Stimulated activated CD4-positive, alpha-beta T cell treated with anti-CD3 and anti-CD28 coated beads, Interleukin-4, amount 100 ng/mL, for 4 hours (primary cell): Measurements from ENCODE around the gene FAM117A.
A peak's percentile ranks its signal among the peaks of the same experiment; 100 is the strongest.

Experiments
- DNase-seq, 2 experiments: peaks; one replicate each; pipeline ENCODE4 v3.0.0-alpha.2; 2020

FAM117A gene

GRCh38 chr17:49763735-49764558, at the start of gene FAM117A:
Gene FAM117A (minus strand): TSS chr17:49764131. CDS start chr17:49764087, 44 bp downstream.
- peak; percentile 85 to 98 for DNase-seq

- DNase-seq, result no peak
Measured at GRCh38 chr17:49809056-49809455, 45.1 kb upstream of the FAM117A start.

GRCh38 chr17:49798738-49799137, 34.8 kb upstream of the FAM117A start:
- DNase-seq, result no peak

GRCh38 chr17:49798182-49798581, 34.3 kb upstream of the FAM117A start:
- DNase-seq, result no peak

GRCh38 chr17:49795372-49795771, 31.4 kb upstream of the FAM117A start:
- no peak for DNase-seq

GRCh38 chr17:49793309-49793708, 29.4 kb upstream of the FAM117A start:
- no peak for DNase-seq

GRCh38 chr17:49789243-49789578, 25.3 kb upstream of the FAM117A start:
- no peak for DNase-seq

GRCh38 chr17:49788478-49789242, 24.7 kb upstream of the FAM117A start, which contains the start of gene KAT7:
Gene KAT7 (plus strand): TSS chr17:49788681. CDS start chr17:49788835, 154 bp downstream.
- peak; percentile 96 to 99 for DNase-seq

GRCh38 chr17:49787884-49788477, 24.1 kb upstream of the FAM117A start:
- no peak for DNase-seq

- DNase-seq, result no peak
Measured at GRCh38 chr17:49784636-49785035, 20.7 kb upstream of the FAM117A start.

- DNase-seq, result no peak
Measured at GRCh38 chr17:49783791-49784190, 19.9 kb upstream of the FAM117A start.

- DNase-seq, result no peak
Measured at GRCh38 chr17:49783071-49783715, 19.3 kb upstream of the FAM117A start.

GRCh38 chr17:49779739-49780231, 15.9 kb upstream of the FAM117A start:
- no peak for DNase-seq

GRCh38 chr17:49779156-49779738, 15.3 kb upstream of the FAM117A start:
- DNase-seq, result no peak

GRCh38 chr17:49777563-49777962, 13.6 kb upstream of the FAM117A start:
- no peak for DNase-seq

- no peak for DNase-seq
Measured at GRCh38 chr17:49776551-49777300, 12.8 kb upstream of the FAM117A start.

- no peak for DNase-seq
Measured at GRCh38 chr17:49775546-49776260, 11.8 kb upstream of the FAM117A start.

GRCh38 chr17:49766918-49767530, 3.1 kb upstream of the FAM117A start:
- DNase-seq, result no peak

GRCh38 chr17:49764559-49765180, 739 bp upstream of the FAM117A start:
- DNase-seq, result no peak
